Fibroblast of villous mesenchyme (primary cell): ENCODE results near the gene CCDC102B. TPM values are rescaled to one million over a fixed set of nuclear protein-coding genes. Genes with fewer than 3 reads are reported as not detected.

ENCODE experiments used
- DNase-seq: peaks from one replicate; pipeline ENCODE4 v3.0.0-alpha.2; 2010; ENCODE audit warnings: low read depth
- H3K4me3 ChIP-seq: 2 replicates; pipeline ENCODE4 v1.5.1; 2011; ENCODE audit warnings: low read depth, mild to moderate bottlenecking, low read length
- CTCF ChIP-seq: IDR thresholded peaks from 2 replicates; pipeline ENCODE4 v1.5.1; 2012; ENCODE audit warnings: low read depth, mild to moderate bottlenecking, low read length; ENCODE audit not compliant: insufficient read depth
- total RNA-seq: library from RNA; depleted of rRNA; stranded (reverse); fragments of >200 nt; gene quantifications from 2 replicates; pipeline ENCODE4 v1.2.3, GENCODE V29; 2012

Gene CCDC102B
- total RNA-seq, 1 donor = 10.4 TPM

GRCh38 chr18:68956650-68957049 is 158.8 kb downstream of the CCDC102B start:
- H3K4me3 ChIP-seq = no peak overlapping the region
- TF ChIP-seq CTCF = no peak
- no peak for DNase-seq

- H3K4me3 ChIP-seq = no peak overlapping the region
- DNase-seq = no peak
- no peak for TF ChIP-seq CTCF
Measured at GRCh38 chr18:68960355-68960754, 162.5 kb downstream of the CCDC102B start.

- H3K4me3 ChIP-seq = no peak overlapping the region
- no peak for DNase-seq
- no peak for TF ChIP-seq CTCF
Measured at GRCh38 chr18:68962623-68963022, 164.7 kb downstream of the CCDC102B start.

GRCh38 chr18:68965817-68966216 is 167.9 kb downstream of the CCDC102B start:
- no peak for TF ChIP-seq CTCF
- no peak overlapping the region for H3K4me3 ChIP-seq
- no peak for DNase-seq

GRCh38 chr18:68969027-68969426 is 171.1 kb downstream of the CCDC102B start:
- TF ChIP-seq CTCF = no peak
- H3K4me3 ChIP-seq = no peak overlapping the region
- DNase-seq = no peak

- no peak overlapping the region for H3K4me3 ChIP-seq
- peak; percentile 21 for DNase-seq
- TF ChIP-seq CTCF = no peak
Measured at GRCh38 chr18:68972176-68972575, 174.3 kb downstream of the CCDC102B start.

GRCh38 chr18:68979737-68980136 is 181.9 kb downstream of the CCDC102B start:
- no peak for TF ChIP-seq CTCF
- no peak for DNase-seq
- no peak overlapping the region for H3K4me3 ChIP-seq
